A673 (cell line): ENCODE measurements around the gene TMEM179. TPM values are rescaled to one million over a fixed set of nuclear protein-coding genes. Genes with fewer than 3 reads are reported as not detected.

Source experiments
- BruUV-seq: library from RNA; stranded (reverse); fragments of 400-500 nt; replicated peaks from 2 replicates; lab custom pipeline; 2021; lab: Mats Ljungman, UMichigan
- CTCF ChIA-PET: fragments of 300-600 bp; sonication (Branson Sonifier 250); formaldehyde crosslinking; loops from one replicate; lab custom pipeline; 2022; ENCODE audit warnings: antibody characterized with exemption; lab: Charles Lee
- POLR2A ChIA-PET: fragments of 300-600 bp; sonication (Branson Sonifier 250); formaldehyde crosslinking; loops from one replicate; lab custom pipeline; 2022; ENCODE audit warnings: antibody characterized with exemption; ENCODE audit not compliant: low non-redundant PET; lab: Charles Lee
- DNase-seq: peaks from one replicate; pipeline ENCODE4 v3.0.0-alpha.2; 2015; ENCODE audit warnings: low spot score
- H3K27ac ChIP-seq: fragments of 200-600 bp; sonication (generic); 2 replicates; pipeline ENCODE4 v1.5.1; 2016; ENCODE audit warnings: mixed run types, low read depth, mild to moderate bottlenecking, mixed read lengths, antibody characterized with exemption, low read length; ENCODE audit not compliant: poor library complexity, severe bottlenecking
- H3K27me3 ChIP-seq: fragments of 200-600 bp; sonication (generic); replicated peaks from 2 replicates; pipeline ENCODE4 v1.6.1; 2017; ENCODE audit warnings: mixed run types, low read depth, mild to moderate bottlenecking, mixed read lengths, antibody characterized with exemption, low read length; ENCODE audit not compliant: insufficient read depth, poor library complexity
- H3K36me3 ChIP-seq: fragments of 200-600 bp; sonication (generic); 2 replicates; pipeline ENCODE4 v1.6.1; 2016; ENCODE audit warnings: mixed run types, mild to moderate bottlenecking, mixed read lengths, antibody characterized with exemption, low read length; ENCODE audit not compliant: insufficient read depth, poor library complexity, severe bottlenecking
- H3K4me1 ChIP-seq: fragments of 200-600 bp; sonication (generic); 2 replicates; pipeline ENCODE4 v1.6.1; 2017; ENCODE audit warnings: mixed run types, mild to moderate bottlenecking, mixed read lengths, antibody characterized with exemption, low read length; ENCODE audit not compliant: insufficient read depth, poor library complexity, severe bottlenecking
- H3K4me3 ChIP-seq: fragments of 200-600 bp; sonication (generic); 2 replicates; pipeline ENCODE4 v1.5.1; 2016; ENCODE audit warnings: low read depth, mixed run types, mild to moderate bottlenecking, mixed read lengths, low read length; ENCODE audit not compliant: poor library complexity, severe bottlenecking
- H3K9me3 ChIP-seq: fragments of 200-600 bp; sonication (generic); 2 replicates; pipeline ENCODE4 v1.6.1; 2016; ENCODE audit warnings: mixed run types, low read depth, mild to moderate bottlenecking, mixed read lengths, antibody characterized with exemption, low read length; ENCODE audit not compliant: poor library complexity, severe bottlenecking
- EZH2 ChIP-seq: fragments of 200-600 bp; sonication (generic); IDR thresholded peaks from 2 replicates; pipeline ENCODE4 v1.6.1; 2017; ENCODE audit warnings: borderline replicate concordance, low read depth, mild to moderate bottlenecking, mixed read lengths, antibody characterized with exemption, low read length; ENCODE audit not compliant: poor library complexity, severe bottlenecking
- intact Hi-C: fragments of 100-400 bp; cut with micrococcal nuclease; formaldehyde crosslinking; loops from one replicate; pipeline ENCODE4 v1.10.0; 2022; ENCODE audit not compliant: unreplicated experiment
- total RNA-seq: library from RNA; stranded (reverse); gene quantifications from 2 replicates; pipeline ENCODE4 v1.2.3, GENCODE V29; 2021
- TF ChIP-seq, protein P1 (sequence below): fragments of 300-800, 200-600 bp; sonication (generic); conservative IDR thresholded peaks from 2 replicates; pipeline ENCODE4 v1.5.1; 2017; ENCODE audit warnings: low read depth, mild to moderate bottlenecking, antibody characterized with exemption, low read length, moderate library complexity, mixed read lengths

Gene TMEM179
- total RNA-seq, 1 experiment from 2014 or later, result 0.58 TPM

DNA sequence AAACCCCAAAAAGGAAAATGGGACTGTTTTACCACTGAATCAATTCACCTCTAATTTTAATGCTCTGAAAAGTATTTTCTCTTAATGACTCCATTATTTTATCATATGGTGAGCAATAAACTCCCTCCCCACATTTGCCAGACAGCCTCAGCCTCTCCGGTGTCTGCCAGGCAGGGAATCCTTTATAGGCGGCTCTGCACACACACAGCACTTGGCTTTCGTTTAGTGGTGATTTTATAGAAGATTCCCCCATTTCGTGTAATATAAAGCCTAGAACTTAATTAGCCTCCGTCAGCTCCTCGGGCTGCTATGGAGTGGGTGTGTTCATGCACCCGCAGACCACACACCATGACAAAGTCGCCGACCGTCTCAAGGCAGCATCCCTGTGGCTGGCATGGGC lies 35.1 kb downstream of the TMEM179 start:
- Histone ChIP-seq H3K27me3 (peaks cover 12% of the 10 kb centered on the region), H3K27ac (no peak overlapping the region), H3K4me1 (no peaks in the 10 kb centered on the region), H3K36me3 (no peaks in the 10 kb centered on the region), H3K9me3 (no peaks in the 10 kb centered on the region), H3K4me3 (no peak overlapping the region)
- ChIA-PET POLR2A (no interaction called here), CTCF (no interaction called here)
- TF ChIP-seq, protein P1, sequence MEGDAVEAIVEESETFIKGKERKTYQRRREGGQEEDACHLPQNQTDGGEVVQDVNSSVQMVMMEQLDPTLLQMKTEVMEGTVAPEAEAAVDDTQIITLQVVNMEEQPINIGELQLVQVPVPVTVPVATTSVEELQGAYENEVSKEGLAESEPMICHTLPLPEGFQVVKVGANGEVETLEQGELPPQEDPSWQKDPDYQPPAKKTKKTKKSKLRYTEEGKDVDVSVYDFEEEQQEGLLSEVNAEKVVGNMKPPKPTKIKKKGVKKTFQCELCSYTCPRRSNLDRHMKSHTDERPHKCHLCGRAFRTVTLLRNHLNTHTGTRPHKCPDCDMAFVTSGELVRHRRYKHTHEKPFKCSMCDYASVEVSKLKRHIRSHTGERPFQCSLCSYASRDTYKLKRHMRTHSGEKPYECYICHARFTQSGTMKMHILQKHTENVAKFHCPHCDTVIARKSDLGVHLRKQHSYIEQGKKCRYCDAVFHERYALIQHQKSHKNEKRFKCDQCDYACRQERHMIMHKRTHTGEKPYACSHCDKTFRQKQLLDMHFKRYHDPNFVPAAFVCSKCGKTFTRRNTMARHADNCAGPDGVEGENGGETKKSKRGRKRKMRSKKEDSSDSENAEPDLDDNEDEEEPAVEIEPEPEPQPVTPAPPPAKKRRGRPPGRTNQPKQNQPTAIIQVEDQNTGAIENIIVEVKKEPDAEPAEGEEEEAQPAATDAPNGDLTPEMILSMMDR, result no peak
- TF ChIP-seq EZH2, result no peak
- BruUV-seq, result no TSS peak
- intact Hi-C loops, result no loop called here
- no peak for DNase-seq

DNA sequence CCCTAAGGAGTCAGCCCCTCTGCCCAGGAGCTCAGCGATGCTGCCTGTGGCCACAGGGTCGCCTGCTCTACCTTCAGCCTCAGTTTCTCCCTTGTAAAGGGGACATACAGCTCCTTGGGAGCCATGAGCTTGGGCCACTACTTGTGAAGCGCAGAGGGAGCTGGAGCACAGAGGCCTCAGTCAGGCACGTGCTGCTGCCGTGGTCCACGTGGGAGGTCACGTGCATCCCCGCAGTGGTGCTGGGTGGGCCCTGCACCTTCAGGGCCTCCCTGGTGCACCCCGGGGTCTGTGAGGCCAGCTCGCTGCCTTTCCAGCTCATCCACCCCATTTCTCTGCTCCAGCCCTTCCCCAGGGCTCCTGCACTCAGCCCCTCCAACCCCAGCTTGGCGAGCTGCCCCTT lies 36.0 kb downstream of the TMEM179 start:
- no peak for DNase-seq
- intact Hi-C loops, result no loop called here
- POLR2A ChIA-PET, result no interaction called here
- BruUV-seq, result no TSS peak
- Histone ChIP-seq H3K4me1 (no peaks in the 10 kb centered on the region), H3K27me3 (peaks cover 12% of the 10 kb centered on the region), H3K27ac (no peak overlapping the region), H3K36me3 (no peaks in the 10 kb centered on the region), H3K4me3 (no peak overlapping the region), H3K9me3 (no peaks in the 10 kb centered on the region)
- TF ChIP-seq, protein P1, result no peak
- TF ChIP-seq EZH2, result no peak
- CTCF ChIA-PET, result interaction anchor here (0.6 kb wide), 1 partner anchor 474 kb away, joined by 6 read pairs; no protein-coding TSS in a partner anchor

DNA sequence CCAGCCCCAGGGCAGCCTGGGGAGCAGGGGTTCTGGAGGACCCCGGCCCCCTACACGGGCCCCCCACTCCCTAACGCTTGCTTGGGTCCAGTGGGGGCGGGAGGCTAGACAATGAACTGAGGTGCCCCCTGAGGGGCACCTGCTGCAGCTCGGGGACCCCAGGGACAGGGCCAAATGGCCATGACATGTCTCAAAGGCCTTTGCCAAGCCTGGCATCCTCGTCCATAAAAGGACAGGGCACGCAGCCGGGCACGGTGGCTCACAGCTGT lies 36.7 kb downstream of the TMEM179 start:
- Histone ChIP-seq H3K27ac (no peak overlapping the region), H3K4me3 (no peak overlapping the region), H3K9me3 (no peaks in the 10 kb centered on the region), H3K4me1 (no peaks in the 10 kb centered on the region), H3K36me3 (no peaks in the 10 kb centered on the region), H3K27me3 (peaks cover 12% of the 10 kb centered on the region)
- no peak for TF ChIP-seq EZH2
- TF ChIP-seq, protein P1, result no peak
- ChIA-PET CTCF (no interaction called here), POLR2A (no interaction called here)
- intact Hi-C loops, result no loop called here
- BruUV-seq, result no TSS peak
- DNase-seq, result no peak
